K562 (cell line): ENCODE results near the gene EVI5L. TPM values are rescaled to one million over a fixed set of nuclear protein-coding genes. Genes with fewer than 3 reads are reported as not detected.

ENCODE experiments used
- ATAC-seq: fragments of 200-7000 bp; cut with Tn5 transposase; 3 replicates; pipeline ENCODE4 v1.9.1; 2020; ENCODE audit warnings: moderate library complexity
- BruUV-seq: library from RNA; stranded (reverse); fragments of 400-500 nt; replicated peaks from 2 replicates; lab custom pipeline; 2021; lab: Mats Ljungman, UMichigan
- CTCF ChIA-PET: fragments of 300-600 bp; formaldehyde crosslinking; extraction: SDS; loops from one replicate; lab custom pipeline; 2021; ENCODE audit warnings: low intra/inter-chr PET ratio; lab: Yijun Ruan, JAX
- POLR2A ChIA-PET: fragments of 300-600, 350-650 bp; sonication (Branson Sonifier 250); formaldehyde crosslinking; extraction: SDS; loops from one replicate; lab custom pipeline; 2021; ENCODE audit warnings: antibody characterized with exemption, inconsistent platforms; lab: Yijun Ruan, JAX
- DNase-seq, 4 experiments: peaks; one replicate each; pipeline versions ENCODE4 v3.0.0 to v3.0.0-alpha.2; 2011 to 2018; ENCODE audit warnings: low spot score in 3 of 4, mixed read lengths in 3 of 4; ENCODE audit errors: extremely low read depth in 1 of 4
- FAIRE-seq: peaks from 2 replicates; lab custom pipeline; 2011; peaks lifted over from hg19 to GRCh38; lab: Jason Lieb, UNC
- H2AFZ ChIP-seq: 2 replicates; pipeline ENCODE4 v1.6.0; 2011; ENCODE audit warnings: low read depth, low read length, control low read depth, inconsistent platforms
- H3K27ac ChIP-seq: fragments of 200-600 bp; 3 replicates; pipeline ENCODE4 v1.8.0; 2011; ENCODE audit warnings: low read depth, mild to moderate bottlenecking, control low read depth, inconsistent platforms, low read length, moderate library complexity, mixed read lengths; ENCODE audit errors: extremely low read depth
- H3K27me3 ChIP-seq, 2 experiments: fragments of 300-600 bp in 1 of 2; 2 replicates in 1 of 2; 3 replicates in 1 of 2; pipeline versions ENCODE4 v1.6.0 to v1.8.0; 2011; ENCODE audit warnings: inconsistent platforms in 2 of 2, low read length in 2 of 2, mild to moderate bottlenecking in 1 of 2, mixed read lengths in 1 of 2, moderate library complexity in 1 of 2; ENCODE audit not compliant: control insufficient read depth in 2 of 2, insufficient read depth in 2 of 2
- H3K36me3 ChIP-seq: fragments of 300-600 bp; 3 replicates; pipeline ENCODE4 v1.8.0; 2011; ENCODE audit warnings: mild to moderate bottlenecking, low read length, inconsistent platforms; ENCODE audit not compliant: control insufficient read depth, insufficient read depth
- H3K4me1 ChIP-seq, 2 experiments: fragments of 200-600 bp in 1 of 2; replicated peaks in 1 of 2; 2 replicates in 1 of 2; 3 replicates in 1 of 2; pipeline versions ENCODE4 v1.5.1 to v1.8.0; 2011; ENCODE audit warnings: inconsistent platforms in 2 of 2, low read length in 2 of 2, mild to moderate bottlenecking in 1 of 2, mixed read lengths in 1 of 2, moderate library complexity in 1 of 2; ENCODE audit not compliant: control insufficient read depth in 2 of 2, insufficient read depth in 2 of 2
- H3K4me2 ChIP-seq: 2 replicates; pipeline ENCODE4 v1.6.1; 2011; ENCODE audit warnings: low read length, control low read depth, inconsistent platforms, mixed read lengths; ENCODE audit not compliant: insufficient read depth
- H3K4me3 ChIP-seq: fragments of 200-600 bp; sonication (generic), shearing (Covaris generic); 2 replicates; pipeline ENCODE4 v1.5.1; 2016; ENCODE audit warnings: control low read depth, inconsistent platforms
- H3K79me2 ChIP-seq: fragments of 200-600 bp; 3 replicates; pipeline ENCODE4 v1.8.0; 2011; ENCODE audit warnings: low read length, inconsistent platforms; ENCODE audit not compliant: control insufficient read depth, insufficient read depth
- H3K9ac ChIP-seq, 2 experiments: 2 replicates each; pipeline versions ENCODE4 v1.6.0 to v1.6.1; 2011; ENCODE audit warnings: low read depth in 2 of 2, low read length in 2 of 2, control low read depth in 1 of 2, inconsistent platforms in 1 of 2, mild to moderate bottlenecking in 1 of 2, mixed read lengths in 1 of 2; ENCODE audit not compliant: insufficient read depth in 1 of 2
- H3K9me1 ChIP-seq: one replicate; pipeline ENCODE4 v1.6.0; 2011; ENCODE audit warnings: inconsistent platforms, mild to moderate bottlenecking, low read length, moderate library complexity; ENCODE audit not compliant: control insufficient read depth, insufficient read depth
- H3K9me3 ChIP-seq: replicated peaks from 2 replicates; pipeline ENCODE4 v1.5.1; 2011; ENCODE audit warnings: low read depth, low read length, inconsistent platforms; ENCODE audit not compliant: control insufficient read depth, insufficient read depth
- H4K20me1 ChIP-seq: replicated peaks from 2 replicates; pipeline ENCODE4 v1.6.1; 2011; ENCODE audit warnings: low read length, inconsistent platforms, mixed read lengths; ENCODE audit not compliant: control insufficient read depth, insufficient read depth
- CHD4 ChIP-seq: fragments of 200-600 bp; sonication (generic); IDR thresholded peaks from 3 replicates; pipeline ENCODE4 v1.6.1; 2012; ENCODE audit warnings: low read depth, mild to moderate bottlenecking, mixed read lengths, low read length, inconsistent platforms; ENCODE audit not compliant: insufficient read depth, insufficient replicate concordance, poor library complexity, severe bottlenecking
- ETV6 ChIP-seq, 3 experiments: fragments of 150-350 bp in 1 of 3; sonication (generic) in 1 of 3; formaldehyde crosslinking in 1 of 3; IDR thresholded peaks; 2 replicates each; pipeline versions ENCODE4 v1.6.1 to v1.8.0; 2014 to 2022; ENCODE audit warnings: borderline replicate concordance in 2 of 3, low read depth in 2 of 3, antibody characterized with exemption in 1 of 3, low read length in 1 of 3, mild to moderate bottlenecking in 1 of 3, missing genetic modification reagents in 1 of 3
- HOXB6 ChIP-seq: fragments of 250-450 bp; sonication (Bioruptor Pico); IDR thresholded peaks from 2 replicates; pipeline ENCODE4 v1.5.1; 2022; ENCODE audit warnings: mild to moderate bottlenecking, borderline replicate concordance
- KDM1A ChIP-seq, 2 experiments: fragments of 450-650 bp; IDR thresholded peaks; 2 replicates each; pipeline ENCODE4 v1.6.1; 2016; ENCODE audit warnings: mild to moderate bottlenecking in 2 of 2
- NFE2 ChIP-seq: IDR thresholded peaks from 2 replicates; pipeline ENCODE4 v1.6.1; 2014; ENCODE audit warnings: antibody characterized with exemption, low read depth
- NR1H2 ChIP-seq: sonication (generic); formaldehyde crosslinking; IDR thresholded peaks from 2 replicates; pipeline ENCODE4 v1.4.0; 2020; ENCODE audit warnings: mild to moderate bottlenecking, missing genetic modification reagents
- POLR3A ChIP-seq: IDR thresholded peaks from 2 replicates; pipeline ENCODE4 v1.6.1; 2011; ENCODE audit warnings: borderline replicate concordance, mild to moderate bottlenecking, moderate library complexity; ENCODE audit not compliant: insufficient read length, insufficient read depth; ENCODE audit errors: extremely low read depth
- SMAD4 ChIP-seq: fragments of 250-450 bp; sonication (Bioruptor Pico); conservative IDR thresholded peaks from 2 replicates; pipeline ENCODE4 v1.8.0; 2021; ENCODE audit warnings: inconsistent platforms, mild to moderate bottlenecking, moderate library complexity
- TAF1 ChIP-seq: IDR thresholded peaks from 2 replicates; pipeline ENCODE4 v1.6.1; 2011; ENCODE audit warnings: mild to moderate bottlenecking, low read length, moderate library complexity; ENCODE audit not compliant: insufficient read depth, control insufficient read depth, severe bottlenecking; ENCODE audit errors: extremely low read depth
- ZBTB49 ChIP-seq: sonication (generic); formaldehyde crosslinking; IDR thresholded peaks from 2 replicates; pipeline ENCODE4 v1.8.0; 2022; ENCODE audit warnings: missing genetic modification reagents, mild to moderate bottlenecking, borderline replicate concordance
- ZNF146 ChIP-seq: IDR thresholded peaks from one replicate; pipeline ENCODE4 v1.6.1; 2018; ENCODE audit warnings: missing compliant biosample characterization; ENCODE audit not compliant: unreplicated experiment
- ZNF445 ChIP-seq: fragments of 250-450 bp; sonication (Bioruptor Pico); IDR thresholded peaks from 2 replicates; pipeline ENCODE4 v1.4.0; 2020; ENCODE audit warnings: low read depth, mild to moderate bottlenecking, moderate library complexity
- ZNF76 ChIP-seq: fragments of 250-450 bp; sonication (Bioruptor Pico); IDR thresholded peaks from 2 replicates; pipeline ENCODE4 v1.4.0; 2020; ENCODE audit warnings: mild to moderate bottlenecking, moderate library complexity, borderline replicate concordance
- ZNF778 ChIP-seq: fragments of 450-650 bp; formaldehyde crosslinking; IDR thresholded peaks from 2 replicates; pipeline ENCODE4 v1.4.0; 2020; ENCODE audit warnings: mild to moderate bottlenecking, moderate library complexity
- WGBS: fragments of 100-300 bp; shearing (Covaris generic); methylation state at CpG from one replicate; pipeline ENCODE4 v1.1.6; 2016; ENCODE audit warnings: low coverage, mixed read lengths; ENCODE audit not compliant: insufficient coverage; ENCODE audit errors: missing lambda C conversion rate; 5-methylcytosine and 5-hydroxymethylcytosine counted together
- in situ Hi-C: fragments of 300-500 bp; cut with MboI; formaldehyde crosslinking; loops from 4 replicates; pipeline ENCODE4 v1.15.0; 2018; ENCODE audit warnings: inconsistent platforms, mixed read lengths
- intact Hi-C: fragments of 100-400 bp; cut with micrococcal nuclease; formaldehyde crosslinking; loops from 2 replicates; pipeline ENCODE4 v1.14.2; 2022
- polyA plus RNA-seq, 8 experiments: library from polyadenylated mRNA; depleted of rRNA in 4 of 8; stranded (reverse) in 5 of 8; unstranded in 3 of 8; fragments of >200 nt; fragmentation: Nextera tagmentation in 2 of 8; fragmentation: Illumina TruSeq in 1 of 8; extraction: Ambion mirVana in 2 of 8; extraction: Trizol in 1 of 8; gene quantifications; 2 replicates each; pipeline versions ENCODE4 v1.2.1 to v1.2.3, GENCODE V29; 2011 to 2014; ENCODE audit warnings: inconsistent platforms in 1 of 8, missing spikeins in 1 of 8
- total RNA-seq, 7 experiments: library from RNA; depleted of rRNA in 6 of 7; stranded (reverse); fragments of >200 nt in 6 of 7; fragmentation: Illumina TruSeq in 2 of 7; extraction: Trizol in 2 of 7; gene quantifications; 2 replicates each; pipeline versions ENCODE4 v1.2.1 to v1.2.3, GENCODE V29; 2011 to 2021; ENCODE audit warnings: low replicate concordance in 1 of 7
- TF ChIP-seq, protein P1 (sequence below): conservative IDR thresholded peaks from 2 replicates; pipeline ENCODE4 v1.6.1; 2011; ENCODE audit warnings: low read depth, mild to moderate bottlenecking, low read length; ENCODE audit not compliant: control insufficient read depth

Gene EVI5L
- total and polyA plus RNA-seq, 9 of the 15 experiments (the other 6 are each of a cell fraction or from before 2014, with no cell fraction given): 0.69 to 1.8 (median 1.2) TPM; not detected in 2

DNA sequence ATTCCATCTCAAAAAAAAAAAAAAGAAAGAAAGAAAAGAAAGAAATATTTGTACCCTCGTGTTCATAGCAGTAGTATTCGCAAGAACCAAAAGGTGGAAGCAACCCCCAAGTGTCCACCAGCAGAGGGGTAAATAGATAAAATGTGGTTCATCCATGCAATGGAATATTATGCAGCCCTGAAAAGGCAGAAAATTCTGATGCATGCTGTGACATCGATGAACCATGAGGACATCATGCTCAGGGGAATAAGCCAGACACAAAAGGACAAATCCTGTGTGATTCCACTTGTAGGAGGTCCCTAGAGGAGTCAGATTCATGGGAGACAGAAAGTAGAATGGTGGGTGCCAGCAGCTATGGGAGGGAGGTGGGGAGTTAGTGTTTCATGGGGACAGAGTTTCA is 51.9 kb downstream of the EVI5L start:
- no peaks in the 10 kb centered on the region for H3K9me3 ChIP-seq
- WGBS: 4% methylated on average over 3 of the region's 3 CpGs
- TF ChIP-seq ZNF778: no peak
- no peak for TF ChIP-seq TAF1
- peak; percentile 38 for TF ChIP-seq CHD4
- TF ChIP-seq ZBTB49 (CRISPR knock-in tag): no peak
- no peak for TF ChIP-seq POLR3A
- TF ChIP-seq KDM1A (IDR thresholded peaks at IDR 0.05): peak; percentile 45 to 77; a peak in 3 of 4 replicates
- TF ChIP-seq NFE2: no peak
- no peak for TF ChIP-seq ZNF76 (CRISPR knock-in tag)
- TF ChIP-seq ZNF445: no peak
- no peak for TF ChIP-seq NR1H2 (CRISPR knock-in tag)
- TF ChIP-seq, protein P1, sequence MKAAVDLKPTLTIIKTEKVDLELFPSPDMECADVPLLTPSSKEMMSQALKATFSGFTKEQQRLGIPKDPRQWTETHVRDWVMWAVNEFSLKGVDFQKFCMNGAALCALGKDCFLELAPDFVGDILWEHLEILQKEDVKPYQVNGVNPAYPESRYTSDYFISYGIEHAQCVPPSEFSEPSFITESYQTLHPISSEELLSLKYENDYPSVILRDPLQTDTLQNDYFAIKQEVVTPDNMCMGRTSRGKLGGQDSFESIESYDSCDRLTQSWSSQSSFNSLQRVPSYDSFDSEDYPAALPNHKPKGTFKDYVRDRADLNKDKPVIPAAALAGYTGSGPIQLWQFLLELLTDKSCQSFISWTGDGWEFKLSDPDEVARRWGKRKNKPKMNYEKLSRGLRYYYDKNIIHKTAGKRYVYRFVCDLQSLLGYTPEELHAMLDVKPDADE: no peak
- TF ChIP-seq ZNF146: peak; percentile 99
- TF ChIP-seq ETV6 (IDR thresholded peaks at IDR 0.05; ENCODE audit: borderline replicate concordance in 1 of 2, low read depth in 2 of 2, low read length in 1 of 2): no peak
- TF ChIP-seq ETV6 (CRISPR knock-in tag; IDR thresholded peaks at IDR 0.05; ENCODE audit: borderline replicate concordance): no peak
- TF ChIP-seq HOXB6: no peak
- no peak for TF ChIP-seq SMAD4 (CRISPR knock-in tag)

More for the DNA sequence above, 51.9 kb downstream of the EVI5L start:
- Histone ChIP-seq H2AFZ (no peak overlapping the region), H3K9me1 (no peaks in the 10 kb centered on the region), H3K79me2 (no peaks in the 10 kb centered on the region), H3K27ac (no peak overlapping the region), H4K20me1 (no peaks in the 10 kb centered on the region), H3K4me1 (peaks cover 7 to 20% of the 10 kb centered on the region in 2 experiments; a peak in 4 of 5 replicates), H3K27me3 (no peaks in the 10 kb centered on the region), H3K9ac (no peak overlapping the region), H3K4me2 (no peak overlapping the region), H3K36me3 (no peaks in the 10 kb centered on the region), H3K4me3 (no peak overlapping the region)
- CTCF ChIA-PET: no interaction called here
- intact Hi-C loops (no loop called here), in situ Hi-C loops (no loop called here)
- no TSS peak for BruUV-seq
- no peak for ATAC-seq
- no peak for FAIRE-seq
- DNase-seq: no peak
- POLR2A ChIA-PET: interaction anchor here (0.7 kb wide), 1 partner anchor 10 kb away, joined by 3 read pairs; no protein-coding TSS in a partner anchor
